Endothelial cell (in vitro differentiated cells): ENCODE results near the gene LRG1. TPM values are rescaled to one million over a fixed set of nuclear protein-coding genes. Genes with fewer than 3 reads are reported as not detected.

Source experiments
- DNase-seq: peaks from one replicate; pipeline ENCODE4 v3.0.0; 2021; ENCODE audit warnings: low spot score
- H3K27ac Mint-ChIP-seq: one replicate; pipeline ENCODE4 v1.8.0; 2021; ENCODE audit warnings: mixed read lengths, inconsistent platforms; ENCODE audit not compliant: unreplicated experiment
- H3K27me3 Mint-ChIP-seq: one replicate; pipeline ENCODE4 v1.8.0; 2021; ENCODE audit warnings: mild to moderate bottlenecking, moderate library complexity, mixed read lengths, inconsistent platforms; ENCODE audit not compliant: unreplicated experiment
- H3K36me3 Mint-ChIP-seq: one replicate; pipeline ENCODE4 v1.8.0; 2021; ENCODE audit warnings: mild to moderate bottlenecking, low read depth, mixed read lengths, inconsistent platforms; ENCODE audit not compliant: unreplicated experiment
- H3K4me1 Mint-ChIP-seq: one replicate; pipeline ENCODE4 v1.8.0; 2021; ENCODE audit warnings: mild to moderate bottlenecking, mixed read lengths, inconsistent platforms; ENCODE audit not compliant: unreplicated experiment
- H3K4me3 Mint-ChIP-seq: one replicate; pipeline ENCODE4 v1.8.0; 2021; ENCODE audit warnings: mild to moderate bottlenecking, mixed read lengths, inconsistent platforms; ENCODE audit not compliant: unreplicated experiment
- H3K9me3 Mint-ChIP-seq: one replicate; pipeline ENCODE4 v1.8.0; 2021; ENCODE audit warnings: mixed read lengths, inconsistent platforms; ENCODE audit not compliant: unreplicated experiment
- total RNA-seq: library from RNA; stranded (reverse); fragmentation: NEBNext Ultra II Directional; extraction: Animal tissue kit (Norgen Biotek cat#: 25700); gene quantifications from one replicate; pipeline ENCODE4 v1.2.1, GENCODE V29; 2021; ENCODE audit not compliant: unreplicated experiment
- TF ChIP-seq, protein P1 (sequence below): fragments of 200-600 bp; sonication (generic); IDR thresholded peaks from one replicate; pipeline ENCODE4 v1.5.0; 2021; ENCODE audit warnings: antibody characterized with exemption; ENCODE audit not compliant: unreplicated experiment

Gene LRG1
- total RNA-seq, 1 donor from 2014 or later, result 2.2 TPM

DNA sequence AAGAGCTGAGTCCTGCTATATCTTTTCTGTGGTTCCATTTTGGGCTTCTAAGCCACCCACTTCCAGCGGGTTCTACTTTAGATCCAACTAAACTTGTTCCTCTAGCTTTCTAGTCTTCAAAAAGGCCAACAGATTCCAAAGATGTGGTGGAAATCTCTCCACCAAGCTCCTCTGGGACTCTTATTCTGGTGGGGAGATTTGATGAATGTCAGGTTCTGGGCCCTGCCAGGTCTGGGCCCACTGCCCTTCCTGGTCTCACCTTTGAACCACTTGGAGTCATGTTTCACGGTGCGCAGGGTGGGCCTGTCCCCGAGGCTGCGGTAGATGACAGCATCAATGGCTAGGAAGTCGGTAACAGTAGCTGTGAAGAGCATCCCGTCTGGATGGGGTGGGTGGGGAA lies 14.9 kb upstream of the LRG1 start:
- peaks cover 13% of the 10 kb centered on the region for H3K4me1 Mint-ChIP-seq
- peaks cover 34% of the 10 kb centered on the region for H3K36me3 Mint-ChIP-seq
- TF ChIP-seq, protein P1, sequence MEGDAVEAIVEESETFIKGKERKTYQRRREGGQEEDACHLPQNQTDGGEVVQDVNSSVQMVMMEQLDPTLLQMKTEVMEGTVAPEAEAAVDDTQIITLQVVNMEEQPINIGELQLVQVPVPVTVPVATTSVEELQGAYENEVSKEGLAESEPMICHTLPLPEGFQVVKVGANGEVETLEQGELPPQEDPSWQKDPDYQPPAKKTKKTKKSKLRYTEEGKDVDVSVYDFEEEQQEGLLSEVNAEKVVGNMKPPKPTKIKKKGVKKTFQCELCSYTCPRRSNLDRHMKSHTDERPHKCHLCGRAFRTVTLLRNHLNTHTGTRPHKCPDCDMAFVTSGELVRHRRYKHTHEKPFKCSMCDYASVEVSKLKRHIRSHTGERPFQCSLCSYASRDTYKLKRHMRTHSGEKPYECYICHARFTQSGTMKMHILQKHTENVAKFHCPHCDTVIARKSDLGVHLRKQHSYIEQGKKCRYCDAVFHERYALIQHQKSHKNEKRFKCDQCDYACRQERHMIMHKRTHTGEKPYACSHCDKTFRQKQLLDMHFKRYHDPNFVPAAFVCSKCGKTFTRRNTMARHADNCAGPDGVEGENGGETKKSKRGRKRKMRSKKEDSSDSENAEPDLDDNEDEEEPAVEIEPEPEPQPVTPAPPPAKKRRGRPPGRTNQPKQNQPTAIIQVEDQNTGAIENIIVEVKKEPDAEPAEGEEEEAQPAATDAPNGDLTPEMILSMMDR, result no peak
- peaks cover 8% of the 10 kb centered on the region for H3K27me3 Mint-ChIP-seq
- no peak overlapping the region for H3K27ac Mint-ChIP-seq
- H3K9me3 Mint-ChIP-seq, result no peaks in the 10 kb centered on the region
- no peak for DNase-seq
- H3K4me3 Mint-ChIP-seq, result peak overlapping the region; percentile 73

DNA sequence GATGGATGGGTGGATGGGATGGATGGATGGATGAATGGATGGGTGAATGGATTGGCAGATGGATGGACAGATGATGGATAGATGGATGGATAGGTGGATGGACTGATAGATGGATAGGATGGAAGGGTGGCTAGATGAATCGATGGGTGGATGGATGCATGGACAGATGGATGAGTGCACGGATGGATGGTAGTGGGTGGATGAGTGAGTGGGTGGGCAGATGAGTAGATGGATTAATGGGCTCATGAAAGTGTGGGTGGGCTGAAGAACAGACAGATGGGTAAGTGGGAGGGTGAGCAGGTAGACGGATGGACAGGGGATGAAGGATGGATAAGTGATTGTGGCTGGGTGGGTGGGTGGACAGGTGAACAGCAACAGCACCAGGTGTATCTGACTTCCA lies 13.9 kb upstream of the LRG1 start:
- TF ChIP-seq, protein P1, result no peak
- Mint-ChIP-seq H3K9me3 (no peaks in the 10 kb centered on the region), H3K4me1 (peaks cover 8% of the 10 kb centered on the region), H3K27me3 (peaks cover 10% of the 10 kb centered on the region), H3K36me3 (peaks cover 40% of the 10 kb centered on the region), H3K27ac (no peak overlapping the region), H3K4me3 (peak overlapping the region; percentile 50)
- no peak for DNase-seq

DNA sequence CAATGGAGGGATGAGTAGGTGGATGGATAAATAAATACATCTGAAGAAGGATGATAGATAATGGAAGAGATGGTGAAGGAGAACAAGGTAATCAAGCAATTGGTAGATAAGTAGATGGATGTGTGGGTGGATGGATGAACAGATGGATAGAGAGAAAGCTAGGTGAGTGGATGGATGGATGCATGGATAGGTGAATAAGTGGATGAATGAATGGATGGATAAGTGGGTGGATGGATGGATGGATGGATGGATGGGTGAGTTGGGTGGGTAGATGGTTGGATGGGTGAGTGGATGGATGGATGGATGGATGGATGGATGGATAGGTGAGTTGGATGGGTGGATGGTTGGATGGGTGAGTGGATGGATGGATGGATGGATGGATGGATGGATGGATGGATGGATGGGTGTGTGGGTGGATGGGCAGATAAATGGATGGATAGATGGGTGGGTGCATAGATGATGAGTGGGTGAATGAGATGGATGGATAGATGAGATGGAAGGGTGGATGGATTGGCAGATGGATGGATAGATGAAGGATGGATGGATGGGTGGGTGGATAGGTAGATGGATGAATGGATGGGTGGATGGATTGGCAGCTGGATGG lies 13.4 kb upstream of the LRG1 start:
- Mint-ChIP-seq H3K27me3 (peaks cover 8% of the 10 kb centered on the region), H3K36me3 (peaks cover 40% of the 10 kb centered on the region), H3K4me1 (peaks cover 8% of the 10 kb centered on the region), H3K9me3 (no peaks in the 10 kb centered on the region), H3K4me3 (peak overlapping the region; percentile 39), H3K27ac (no peak overlapping the region)
- TF ChIP-seq, protein P1, result no peak
- DNase-seq, result no peak

DNA sequence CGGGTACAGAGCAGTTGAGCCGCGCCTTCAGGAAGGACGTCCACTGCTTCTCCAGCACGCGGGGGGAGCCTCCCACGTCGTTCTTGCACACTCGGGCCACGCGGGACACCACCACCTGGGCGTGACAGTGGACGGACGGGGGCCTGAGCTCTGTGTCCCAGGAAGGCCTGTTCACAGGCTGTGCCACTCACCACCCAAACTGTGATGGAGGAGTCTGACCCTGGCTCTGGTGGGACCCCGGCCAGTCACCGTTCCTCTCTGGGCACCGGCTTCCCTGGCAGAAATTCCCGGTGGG lies 12.6 kb upstream of the LRG1 start:
- H3K27ac Mint-ChIP-seq, result no peak overlapping the region
- no peak for DNase-seq
- TF ChIP-seq, protein P1, result no peak
- no peak overlapping the region for H3K4me3 Mint-ChIP-seq
- peaks cover 38% of the 10 kb centered on the region for H3K36me3 Mint-ChIP-seq
- H3K27me3 Mint-ChIP-seq, result peaks cover 8% of the 10 kb centered on the region
- H3K9me3 Mint-ChIP-seq, result no peaks in the 10 kb centered on the region
- peaks cover 7% of the 10 kb centered on the region for H3K4me1 Mint-ChIP-seq

DNA sequence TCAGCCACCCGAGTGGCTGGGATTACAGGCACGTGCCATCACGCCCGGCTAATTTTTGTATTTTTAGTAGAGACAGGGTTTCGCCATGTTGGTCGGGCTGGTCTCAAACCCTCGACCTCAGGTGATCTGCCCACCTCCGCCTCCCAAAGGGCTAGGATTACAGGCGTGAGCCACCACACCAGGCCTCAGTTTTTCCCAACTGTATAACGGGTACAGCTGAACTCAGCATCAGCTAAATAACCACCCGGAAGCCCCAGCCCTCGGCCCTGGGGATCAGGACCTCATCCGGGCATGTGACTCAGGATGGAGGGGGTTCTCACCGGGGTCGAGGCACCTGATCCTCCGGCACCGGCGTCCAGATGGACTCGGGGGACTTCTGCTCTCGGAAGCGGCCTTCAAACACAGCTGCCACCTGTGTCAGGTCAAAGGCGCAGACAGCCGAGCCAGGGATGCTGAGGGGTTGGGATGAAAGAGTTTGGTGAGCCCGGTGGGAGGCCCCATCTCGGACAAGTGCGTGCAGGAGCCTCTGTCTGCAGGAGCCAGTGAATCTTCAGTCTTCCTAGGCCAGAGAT lies 10.7 kb upstream of the LRG1 start:
- TF ChIP-seq, protein P1, result no peak
- H3K27me3 Mint-ChIP-seq, result peaks cover 8% of the 10 kb centered on the region
- H3K4me3 Mint-ChIP-seq, result no peak overlapping the region
- H3K36me3 Mint-ChIP-seq, result peaks cover 32% of the 10 kb centered on the region
- no peak overlapping the region for H3K27ac Mint-ChIP-seq
- DNase-seq, result no peak
- H3K4me1 Mint-ChIP-seq, result peaks cover 6% of the 10 kb centered on the region
- H3K9me3 Mint-ChIP-seq, result no peaks in the 10 kb centered on the region
